ENCODE data around the gene CHAC1. TPM values are rescaled to one million over a fixed set of nuclear protein-coding genes. Genes with fewer than 3 reads are reported as not detected.
A peak's percentile ranks its signal among the peaks of the same experiment; 100 is the strongest.
"Not testable (repeated sequence)": the region's sequence is repeated elsewhere in the genome, so short reads cannot be mapped to it uniquely, and the experiment has no call there.

CHAC1 gene
- polyA plus RNA-seq, 4 donors, result 3.2 to 4.4 (median 3.9) TPM

GRCh38 chr15:40955930-40956540 is 2.8 kb downstream of the CHAC1 start:
- DNase-seq (ENCODE audit: low read depth in 4 of 4, low spot score in 3 of 4), result no peak

GRCh38 chr15:40956541-40956982 is 3.3 kb downstream of the CHAC1 start:
- no peak for DNase-seq (ENCODE audit: low read depth in 4 of 4, low spot score in 3 of 4)

- DNase-seq (ENCODE audit: low read depth in 4 of 4, low spot score in 3 of 4), result no peak
These were observed 3.8 kb downstream of the CHAC1 start for GRCh38 chr15:40957041-40957555.

GRCh38 chr15:40957581-40958051 is 4.3 kb downstream of the CHAC1 start:
- no peak for DNase-seq (ENCODE audit: low read depth in 4 of 4, low spot score in 3 of 4)

GRCh38 chr15:40958146-40958545 is 4.9 kb downstream of the CHAC1 start:
- no peak for DNase-seq (ENCODE audit: low read depth in 4 of 4, low spot score in 3 of 4)

- no peak for DNase-seq (ENCODE audit: low read depth in 4 of 4, low spot score in 3 of 4)
These were observed 5.5 kb downstream of the CHAC1 start for GRCh38 chr15:40958723-40959122.

- peak in 1 of 4 donors; percentile 32 for DNase-seq (ENCODE audit: low read depth in 4 of 4, low spot score in 3 of 4)
These were observed 6.3 kb downstream of the CHAC1 start for GRCh38 chr15:40959331-40960141.

- DNase-seq (ENCODE audit: low read depth in 4 of 4, low spot score in 3 of 4), result no peak
These were observed 7.0 kb downstream of the CHAC1 start for GRCh38 chr15:40960151-40960885.

GRCh38 chr15:40960925-40961324 is 7.7 kb downstream of the CHAC1 start:
- no peak for DNase-seq (ENCODE audit: low read depth in 4 of 4, low spot score in 3 of 4)

- not testable (repeated sequence) for DNase-seq (ENCODE audit: low read depth in 4 of 4, low spot score in 3 of 4)
These were observed 8.5 kb downstream of the CHAC1 start for GRCh38 chr15:40961740-40962139.

- DNase-seq (ENCODE audit: low read depth in 4 of 4, low spot score in 3 of 4), result not testable (repeated sequence)
These were observed 9.0 kb downstream of the CHAC1 start for GRCh38 chr15:40962317-40962716.

- no peak for DNase-seq (ENCODE audit: low read depth in 4 of 4, low spot score in 3 of 4)
These were observed 9.9 kb downstream of the CHAC1 start for GRCh38 chr15:40963201-40963600.

- DNase-seq (ENCODE audit: low read depth in 4 of 4, low spot score in 3 of 4), result no peak
These were observed 10.7 kb downstream of the CHAC1 start for GRCh38 chr15:40964006-40964405.

GRCh38 chr15:40964634-40965033 is 11.4 kb downstream of the CHAC1 start:
- DNase-seq (ENCODE audit: low read depth in 4 of 4, low spot score in 3 of 4), result no peak

- DNase-seq (ENCODE audit: low read depth in 4 of 4, low spot score in 3 of 4), result no peak
These were observed 15.2 kb downstream of the CHAC1 start for GRCh38 chr15:40968290-40969085.

- no peak for DNase-seq (ENCODE audit: low read depth in 4 of 4, low spot score in 3 of 4)
These were observed 16.1 kb downstream of the CHAC1 start for GRCh38 chr15:40969363-40969762.

- DNase-seq (ENCODE audit: low read depth in 4 of 4, low spot score in 3 of 4), result no peak
These were observed 21.6 kb downstream of the CHAC1 start for GRCh38 chr15:40974879-40975278.

GRCh38 chr15:40976819-40977218 is 23.5 kb downstream of the CHAC1 start:
- DNase-seq (ENCODE audit: low read depth in 4 of 4, low spot score in 3 of 4), result no peak

GRCh38 chr15:40978141-40978540 is 24.9 kb downstream of the CHAC1 start:
- no peak for DNase-seq (ENCODE audit: low read depth in 4 of 4, low spot score in 3 of 4)

GRCh38 chr15:40978562-40978961 is 25.3 kb downstream of the CHAC1 start:
- no peak for DNase-seq (ENCODE audit: low read depth in 4 of 4, low spot score in 3 of 4)
